Ishikawa (cell line): Measurements from ENCODE around the gene TLDC2.

Experiments
- EGR1 ChIP-seq: IDR thresholded peaks from 2 replicates; pipeline ENCODE4 v1.6.1; 2012
- EP300 ChIP-seq: IDR thresholded peaks from 2 replicates; pipeline ENCODE4 v1.6.1; 2012; ENCODE audit warnings: borderline replicate concordance
- YY1 ChIP-seq: IDR thresholded peaks from 2 replicates; pipeline ENCODE4 v1.6.1; 2012; ENCODE audit warnings: low read depth
- TF ChIP-seq, protein P1 (sequence below): IDR thresholded peaks from 2 replicates; pipeline ENCODE4 v1.6.1; 2012; ENCODE audit warnings: low read depth, mild to moderate bottlenecking
- TF ChIP-seq, protein P2 (sequence below): IDR thresholded peaks from 2 replicates; pipeline ENCODE4 v1.6.1; 2012

DNA sequence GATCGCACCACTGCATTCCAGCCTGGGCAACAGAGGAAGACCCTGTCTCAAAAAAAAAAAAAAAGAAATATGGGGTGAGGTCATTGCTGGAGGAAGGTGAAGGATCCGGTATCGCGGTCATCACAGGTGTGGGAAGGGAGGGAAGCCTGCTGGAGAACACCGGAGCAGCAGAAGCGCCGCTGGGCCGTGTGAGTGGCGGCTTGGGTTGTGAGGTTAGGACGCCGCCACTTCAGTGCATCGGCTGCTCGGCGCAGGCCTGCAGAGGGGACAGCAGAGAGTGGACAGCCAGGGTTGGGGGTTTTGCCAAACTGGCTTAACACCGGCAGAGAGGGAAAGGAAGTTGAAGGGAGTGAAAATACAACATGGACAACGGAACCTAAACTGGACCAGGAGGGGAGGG lies 5.4 kb downstream of the TLDC2 start:
- TF ChIP-seq, protein P1, sequence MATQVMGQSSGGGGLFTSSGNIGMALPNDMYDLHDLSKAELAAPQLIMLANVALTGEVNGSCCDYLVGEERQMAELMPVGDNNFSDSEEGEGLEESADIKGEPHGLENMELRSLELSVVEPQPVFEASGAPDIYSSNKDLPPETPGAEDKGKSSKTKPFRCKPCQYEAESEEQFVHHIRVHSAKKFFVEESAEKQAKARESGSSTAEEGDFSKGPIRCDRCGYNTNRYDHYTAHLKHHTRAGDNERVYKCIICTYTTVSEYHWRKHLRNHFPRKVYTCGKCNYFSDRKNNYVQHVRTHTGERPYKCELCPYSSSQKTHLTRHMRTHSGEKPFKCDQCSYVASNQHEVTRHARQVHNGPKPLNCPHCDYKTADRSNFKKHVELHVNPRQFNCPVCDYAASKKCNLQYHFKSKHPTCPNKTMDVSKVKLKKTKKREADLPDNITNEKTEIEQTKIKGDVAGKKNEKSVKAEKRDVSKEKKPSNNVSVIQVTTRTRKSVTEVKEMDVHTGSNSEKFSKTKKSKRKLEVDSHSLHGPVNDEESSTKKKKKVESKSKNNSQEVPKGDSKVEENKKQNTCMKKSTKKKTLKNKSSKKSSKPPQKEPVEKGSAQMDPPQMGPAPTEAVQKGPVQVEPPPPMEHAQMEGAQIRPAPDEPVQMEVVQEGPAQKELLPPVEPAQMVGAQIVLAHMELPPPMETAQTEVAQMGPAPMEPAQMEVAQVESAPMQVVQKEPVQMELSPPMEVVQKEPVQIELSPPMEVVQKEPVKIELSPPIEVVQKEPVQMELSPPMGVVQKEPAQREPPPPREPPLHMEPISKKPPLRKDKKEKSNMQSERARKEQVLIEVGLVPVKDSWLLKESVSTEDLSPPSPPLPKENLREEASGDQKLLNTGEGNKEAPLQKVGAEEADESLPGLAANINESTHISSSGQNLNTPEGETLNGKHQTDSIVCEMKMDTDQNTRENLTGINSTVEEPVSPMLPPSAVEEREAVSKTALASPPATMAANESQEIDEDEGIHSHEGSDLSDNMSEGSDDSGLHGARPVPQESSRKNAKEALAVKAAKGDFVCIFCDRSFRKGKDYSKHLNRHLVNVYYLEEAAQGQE = no peak
- no peak for TF ChIP-seq EP300
- no peak for TF ChIP-seq YY1
- TF ChIP-seq, protein P2, sequence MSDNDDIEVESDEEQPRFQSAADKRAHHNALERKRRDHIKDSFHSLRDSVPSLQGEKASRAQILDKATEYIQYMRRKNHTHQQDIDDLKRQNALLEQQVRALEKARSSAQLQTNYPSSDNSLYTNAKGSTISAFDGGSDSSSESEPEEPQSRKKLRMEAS = no peak
- no peak for TF ChIP-seq EGR1
